Calu3 (cell line): ENCODE results near the gene HOXA3. TPM values are rescaled to one million over a fixed set of nuclear protein-coding genes. Genes with fewer than 3 reads are reported as not detected.

ENCODE experiments used
- BruUV-seq: library from RNA; stranded (reverse); fragments of 400-500 nt; replicated peaks from 2 replicates; lab custom pipeline; 2021; lab: Mats Ljungman, UMichigan
- CTCF ChIA-PET: fragments of 300-600 bp; sonication (Branson Sonifier 250); formaldehyde crosslinking; loops from one replicate; lab custom pipeline; 2022; ENCODE audit warnings: antibody characterized with exemption; lab: Charles Lee
- DNase-seq: peaks from one replicate; pipeline ENCODE4 v3.0.0; 2022
- H3K27ac Mint-ChIP-seq: one replicate; pipeline ENCODE4 v1.8.0; 2022; ENCODE audit warnings: mixed read lengths; ENCODE audit not compliant: unreplicated experiment
- H3K27me3 Mint-ChIP-seq: one replicate; pipeline ENCODE4 v1.8.0; 2022; ENCODE audit warnings: mixed read lengths; ENCODE audit not compliant: unreplicated experiment
- H3K36me3 Mint-ChIP-seq: one replicate; pipeline ENCODE4 v1.8.0; 2022; ENCODE audit warnings: mild to moderate bottlenecking, moderate library complexity, mixed read lengths; ENCODE audit not compliant: insufficient read depth, unreplicated experiment
- H3K4me1 Mint-ChIP-seq: one replicate; pipeline ENCODE4 v1.8.0; 2022; ENCODE audit warnings: mild to moderate bottlenecking, low read depth, mixed read lengths; ENCODE audit not compliant: unreplicated experiment
- H3K4me3 Mint-ChIP-seq: one replicate; pipeline ENCODE4 v1.8.0; 2022; ENCODE audit warnings: mild to moderate bottlenecking, low read depth, moderate library complexity, mixed read lengths; ENCODE audit not compliant: unreplicated experiment
- H3K9me3 Mint-ChIP-seq: one replicate; pipeline ENCODE4 v1.8.0; 2022; ENCODE audit warnings: low read depth, mixed read lengths; ENCODE audit not compliant: unreplicated experiment
- CTCF ChIP-seq: fragments of 200-600 bp; IDR thresholded peaks from one replicate; pipeline ENCODE4 v1.8.0; 2022; ENCODE audit warnings: antibody characterized with exemption; ENCODE audit not compliant: unreplicated experiment
- intact Hi-C: fragments of 100-400 bp; cut with micrococcal nuclease; formaldehyde crosslinking; loops from one replicate; pipeline ENCODE4 v1.10.0; 2022; ENCODE audit not compliant: unreplicated experiment
- total RNA-seq: library from RNA; stranded (reverse); gene quantifications from 2 replicates; pipeline ENCODE4 v1.2.3, GENCODE V29; 2022

The HOXA3 gene
- total RNA-seq, 1 experiment from 2014 or later, result 20.9 TPM

GRCh38 chr7:27147199-27148030 lies 5.0 kb downstream of the HOXA3 start, which contains the start of gene HOXA6:
Gene HOXA6, minus strand, starts transcription at chr7:27147774. Its CDS starts 25 bp downstream, at chr7:27147749.
- no peak for TF ChIP-seq CTCF
- intact Hi-C loops, result no loop called here
- no TSS peak for BruUV-seq
- peak; percentile 78 for DNase-seq
- CTCF ChIA-PET, result interaction anchor here (0.6 to 1.0 kb wide), 2 partner anchors 284 to 770 kb away, joined by 4 to 5 read pairs; no protein-coding TSS in a partner anchor
- H3K27ac Mint-ChIP-seq, result no peak within 1 kb of the TSS
- peak within 1 kb of the TSS; percentile 76 for H3K4me3 Mint-ChIP-seq
- H3K36me3 Mint-ChIP-seq, result peaks cover 37% of the 10 kb centered on the region
- no peaks in the 10 kb centered on the region for H3K9me3 Mint-ChIP-seq
- H3K4me1 Mint-ChIP-seq, result peaks cover 11% of the 10 kb centered on the region
- peaks cover 16% of the 10 kb centered on the region for H3K27me3 Mint-ChIP-seq

- Mint-ChIP-seq H3K27me3 (peaks cover 8% of the 10 kb centered on the region), H3K27ac (no peak overlapping the region), H3K4me1 (peaks cover 6% of the 10 kb centered on the region), H3K4me3 (no peak overlapping the region), H3K9me3 (no peaks in the 10 kb centered on the region), H3K36me3 (peaks cover 34% of the 10 kb centered on the region)
- CTCF ChIA-PET, result no interaction called here
- no peak for DNase-seq
- no peak for TF ChIP-seq CTCF
- intact Hi-C loops, result no loop called here
- BruUV-seq, result no TSS peak
Measured at GRCh38 chr7:27146491-27147198, 5.7 kb downstream of the HOXA3 start.

GRCh38 chr7:27145914-27146412 lies 6.4 kb downstream of the HOXA3 start:
- H3K27me3 Mint-ChIP-seq, result peaks cover 1% of the 10 kb centered on the region
- no peak overlapping the region for H3K4me3 Mint-ChIP-seq
- BruUV-seq, result no TSS peak
- H3K36me3 Mint-ChIP-seq, result peaks cover 27% of the 10 kb centered on the region
- CTCF ChIA-PET, result interaction anchor here (1.0 kb wide), 1 partner anchor 25 kb away, joined by 8 read pairs; no protein-coding TSS in a partner anchor
- H3K4me1 Mint-ChIP-seq, result no peaks in the 10 kb centered on the region
- intact Hi-C loops, result no loop called here
- H3K27ac Mint-ChIP-seq, result no peak overlapping the region
- H3K9me3 Mint-ChIP-seq, result no peaks in the 10 kb centered on the region
- TF ChIP-seq CTCF, result no peak
- no peak for DNase-seq

- intact Hi-C loops, result no loop called here
- no peak overlapping the region for H3K4me3 Mint-ChIP-seq
- no peaks in the 10 kb centered on the region for H3K27me3 Mint-ChIP-seq
- H3K4me1 Mint-ChIP-seq, result no peaks in the 10 kb centered on the region
- CTCF ChIA-PET, result interaction anchor here (1.0 kb wide), 1 partner anchor 25 kb away, joined by 8 read pairs; no protein-coding TSS in a partner anchor
- no peaks in the 10 kb centered on the region for H3K9me3 Mint-ChIP-seq
- no TSS peak for BruUV-seq
- H3K36me3 Mint-ChIP-seq, result peaks cover 21% of the 10 kb centered on the region
- DNase-seq, result no peak
- TF ChIP-seq CTCF, result no peak
- no peak overlapping the region for H3K27ac Mint-ChIP-seq
Measured at GRCh38 chr7:27145165-27145913, 7.0 kb downstream of the HOXA3 start.
